Skin epidermis (tissue), 12 donors: ENCODE data around the gene NUDT2.
"Not testable (repeated sequence)": the region's sequence is repeated elsewhere in the genome, so short reads cannot be mapped to it uniquely, and the experiment has no call there.

Source experiments
- H3K27ac ChIP-seq, 21 experiments: fragments of 200-600 bp; sonication (generic) in 11 of 21; one replicate each; pipeline ENCODE4 v1.5.0; 2020; ENCODE audit warnings: mild to moderate bottlenecking in 3 of 21, inconsistent platforms in 2 of 21, moderate library complexity in 2 of 21
- H3K4me3 ChIP-seq, 7 experiments: fragments of 200-600 bp; sonication (generic) in 2 of 7; one replicate each; pipeline ENCODE4 v1.5.0; 2020; ENCODE audit warnings: inconsistent platforms in 2 of 7, mild to moderate bottlenecking in 2 of 7, moderate library complexity in 1 of 7

Gene NUDT2

GRCh38 chr9:34334337-34334824 is 5.0 kb downstream of the NUDT2 start:
- no peak overlapping the region for H3K4me3 ChIP-seq
- H3K27ac ChIP-seq = no peak overlapping the region

- Histone ChIP-seq H3K27ac (peak overlapping the region in 1 of 21 experiments; percentile 31), H3K4me3 (no peak overlapping the region)
Observed at GRCh38 chr9:34334916-34335315, 5.5 kb downstream of the NUDT2 start.

GRCh38 chr9:34335376-34335775 is 6.0 kb downstream of the NUDT2 start:
- peak overlapping the region in 1 of 21 experiments; percentile 31 for H3K27ac ChIP-seq

GRCh38 chr9:34337403-34337802 is 8.0 kb downstream of the NUDT2 start:
- Histone ChIP-seq H3K4me3 (no peak overlapping the region), H3K27ac (no peak overlapping the region)

More at GRCh38 chr9:34335376-34335775, 6.0 kb downstream of the NUDT2 start:
- no peak overlapping the region for H3K4me3 ChIP-seq

GRCh38 chr9:34338079-34338478 is 8.7 kb downstream of the NUDT2 start:
- H3K27ac ChIP-seq = not testable (repeated sequence)

GRCh38 chr9:34338665-34339385 is 9.5 kb downstream of the NUDT2 start:
- Histone ChIP-seq H3K4me3 (no peak overlapping the region), H3K27ac (no peak overlapping the region)

More at GRCh38 chr9:34338079-34338478, 8.7 kb downstream of the NUDT2 start:
- not testable (repeated sequence) for H3K4me3 ChIP-seq

GRCh38 chr9:34341659-34342295 is 12.4 kb downstream of the NUDT2 start:
- H3K27ac ChIP-seq = no peak overlapping the region

GRCh38 chr9:34343090-34343489 is 13.7 kb downstream of the NUDT2 start:
- Histone ChIP-seq H3K4me3 (no peak overlapping the region), H3K27ac (peak overlapping the region in 3 of 21 experiments; percentile 10 to 22 (median 20))

More at GRCh38 chr9:34341659-34342295, 12.4 kb downstream of the NUDT2 start:
- H3K4me3 ChIP-seq = no peak overlapping the region

GRCh38 chr9:34343605-34344004 is 14.2 kb downstream of the NUDT2 start:
- H3K27ac ChIP-seq = peak overlapping the region in 3 of 21 experiments; percentile 10 to 16 (median 16)
- no peak overlapping the region for H3K4me3 ChIP-seq

GRCh38 chr9:34346873-34347799 is 17.8 kb downstream of the NUDT2 start:
- no peak overlapping the region for H3K27ac ChIP-seq
- no peak overlapping the region for H3K4me3 ChIP-seq

GRCh38 chr9:34347800-34348158 is 18.4 kb downstream of the NUDT2 start:
- Histone ChIP-seq H3K27ac (no peak overlapping the region), H3K4me3 (no peak overlapping the region)

GRCh38 chr9:34349324-34349723 is 20.0 kb downstream of the NUDT2 start:
- Histone ChIP-seq H3K4me3 (no peak overlapping the region), H3K27ac (no peak overlapping the region)

- H3K4me3 ChIP-seq, H3K27ac ChIP-seq: not testable (repeated sequence)
Observed at GRCh38 chr9:34352122-34352652, 22.8 kb downstream of the NUDT2 start.

GRCh38 chr9:34352957-34353356 is 23.6 kb downstream of the NUDT2 start:
- H3K27ac ChIP-seq, H3K4me3 ChIP-seq: not testable (repeated sequence)

- Histone ChIP-seq H3K4me3 (no peak overlapping the region), H3K27ac (no peak overlapping the region)
Observed at GRCh38 chr9:34362614-34363214, 33.3 kb downstream of the NUDT2 start.

- Histone ChIP-seq H3K4me3 (no peak overlapping the region), H3K27ac (peak overlapping the region in 3 of 21 experiments; percentile 25 to 57 (median 45))
Observed at GRCh38 chr9:34363619-34364351, 34.4 kb downstream of the NUDT2 start.

- no peak overlapping the region for H3K27ac ChIP-seq
- no peak overlapping the region for H3K4me3 ChIP-seq
Observed at GRCh38 chr9:34365282-34365681, 35.9 kb downstream of the NUDT2 start.

- no peak overlapping the region for H3K27ac ChIP-seq
- no peak overlapping the region for H3K4me3 ChIP-seq
Observed at GRCh38 chr9:34366365-34366764, 37.0 kb downstream of the NUDT2 start.
